Activated CD4-positive, alpha-beta memory T cell treated with anti-CD3 and anti-CD28 coated beads, Interleukin-2, amount 10 ng/mL, durations not matched to agents 7 days and 5 days (primary cell): ENCODE data around the gene PTH1R. TPM values are rescaled to one million over a fixed set of nuclear protein-coding genes. Genes with fewer than 3 reads are reported as not detected.

Source experiments
- CTCF ChIA-PET: fragments of 350-600 bp; sonication (Branson Sonifier 250); formaldehyde crosslinking; loops from one replicate; lab custom pipeline; 2021; ENCODE audit warnings: antibody characterized with exemption, inconsistent platforms; lab: Charles Lee
- POLR2A ChIA-PET: fragments of 350-600 bp; sonication (Branson Sonifier 250); formaldehyde crosslinking; loops from one replicate; lab custom pipeline; 2021; ENCODE audit warnings: antibody characterized with exemption; lab: Charles Lee
- DNase-seq: peaks from one replicate; pipeline ENCODE4 v3.0.0-alpha.2; 2020
- H3K27ac Mint-ChIP-seq: one replicate; pipeline ENCODE4 v1.8.0; 2021; ENCODE audit warnings: mild to moderate bottlenecking, mixed read lengths
- H3K27me3 Mint-ChIP-seq: one replicate; pipeline ENCODE4 v1.8.0; 2021; ENCODE audit warnings: mixed read lengths
- H3K36me3 Mint-ChIP-seq: one replicate; pipeline ENCODE4 v1.8.0; 2021; ENCODE audit warnings: low read depth, mixed read lengths
- H3K4me1 Mint-ChIP-seq: one replicate; pipeline ENCODE4 v1.8.0; 2021; ENCODE audit warnings: mixed read lengths
- H3K4me3 Mint-ChIP-seq: one replicate; pipeline ENCODE4 v1.8.0; 2021; ENCODE audit warnings: mild to moderate bottlenecking, mixed read lengths
- H3K9me3 Mint-ChIP-seq: one replicate; pipeline ENCODE4 v1.8.0; 2021; ENCODE audit warnings: mixed read lengths
- total RNA-seq, 2 experiments: library from RNA; stranded (reverse); gene quantifications; one replicate each; pipeline ENCODE4 v1.2.3, GENCODE V29; 2021

The PTH1R gene
- total RNA-seq, 2 experiments from 2014 or later: not detected

DNA sequence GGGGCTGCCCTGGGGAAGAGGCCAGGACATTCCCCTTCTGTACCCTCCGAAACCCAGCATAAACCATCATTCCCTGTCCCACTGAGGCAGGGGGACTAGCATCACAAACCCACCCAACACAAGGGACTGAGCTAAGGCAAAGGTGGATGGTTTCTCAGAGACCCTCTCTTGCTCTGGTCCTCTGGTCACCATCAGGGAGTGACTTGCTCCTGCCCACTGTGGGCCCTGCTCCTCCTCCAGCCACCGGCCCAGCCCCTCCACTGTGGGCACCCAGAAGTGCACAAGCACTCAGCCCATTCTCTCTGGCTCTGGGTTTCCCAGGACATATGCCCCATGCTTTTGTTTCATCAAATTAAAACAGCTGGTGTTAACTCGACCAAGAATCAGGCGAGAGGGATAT, 44.9 kb downstream of the PTH1R start:
- no peaks in the 10 kb centered on the region for H3K9me3 Mint-ChIP-seq
- CTCF ChIA-PET: interaction anchor here (1.0 to 2.3 kb wide), 5 partner anchors 10 to 75 kb away, joined by 4 to 18 read pairs (median 7); no protein-coding TSS in a partner anchor
- peaks cover 77% of the 10 kb centered on the region for H3K36me3 Mint-ChIP-seq
- H3K4me3 Mint-ChIP-seq: no peak overlapping the region
- H3K4me1 Mint-ChIP-seq: peaks cover 30% of the 10 kb centered on the region
- POLR2A ChIA-PET: interaction anchor here (1.2 to 2.2 kb wide), 2 partner anchors 65 to 72 kb away, joined by 3 to 7 read pairs; no protein-coding TSS in a partner anchor
- H3K27ac Mint-ChIP-seq: no peak overlapping the region
- no peaks in the 10 kb centered on the region for H3K27me3 Mint-ChIP-seq
- DNase-seq: no peak

DNA sequence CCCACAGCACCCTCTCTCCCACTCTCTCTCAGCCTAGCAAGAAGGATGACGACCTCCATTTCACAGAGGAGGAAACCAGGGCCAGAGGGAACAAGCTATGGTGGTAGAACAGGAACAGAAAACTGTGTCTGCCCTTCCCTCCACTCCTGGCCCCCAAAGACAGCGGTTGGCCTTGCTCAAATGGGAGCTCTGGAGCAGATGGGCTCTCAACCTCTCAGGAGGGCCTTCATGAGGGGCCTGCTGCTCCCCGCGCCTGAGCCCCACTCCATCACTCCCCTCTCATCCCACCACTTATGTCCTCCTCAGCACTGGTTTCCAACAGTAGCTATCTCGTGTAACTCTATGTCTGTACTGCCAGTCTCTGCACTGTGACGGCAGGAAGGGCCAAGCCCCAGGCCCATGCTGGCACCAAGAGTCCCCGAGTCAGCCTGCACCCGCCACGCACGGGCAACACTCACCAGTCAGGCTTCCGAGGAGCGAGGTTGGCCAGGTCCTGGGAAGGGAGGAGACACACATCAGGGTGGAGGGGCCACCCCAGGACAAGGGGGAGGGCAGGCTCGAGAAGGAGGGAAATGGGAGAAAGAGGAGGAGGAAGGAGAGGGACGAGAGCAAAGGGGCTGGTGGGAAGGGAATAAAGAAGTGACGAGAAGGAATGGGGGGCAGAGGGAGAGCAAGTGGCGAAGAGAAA, 45.5 kb downstream of the PTH1R start:
- CTCF ChIA-PET: interaction anchor here (0.8 to 2.3 kb wide), 11 partner anchors 10 to 107 kb away, joined by 3 to 18 read pairs (median 5); no protein-coding TSS in a partner anchor

DNA sequence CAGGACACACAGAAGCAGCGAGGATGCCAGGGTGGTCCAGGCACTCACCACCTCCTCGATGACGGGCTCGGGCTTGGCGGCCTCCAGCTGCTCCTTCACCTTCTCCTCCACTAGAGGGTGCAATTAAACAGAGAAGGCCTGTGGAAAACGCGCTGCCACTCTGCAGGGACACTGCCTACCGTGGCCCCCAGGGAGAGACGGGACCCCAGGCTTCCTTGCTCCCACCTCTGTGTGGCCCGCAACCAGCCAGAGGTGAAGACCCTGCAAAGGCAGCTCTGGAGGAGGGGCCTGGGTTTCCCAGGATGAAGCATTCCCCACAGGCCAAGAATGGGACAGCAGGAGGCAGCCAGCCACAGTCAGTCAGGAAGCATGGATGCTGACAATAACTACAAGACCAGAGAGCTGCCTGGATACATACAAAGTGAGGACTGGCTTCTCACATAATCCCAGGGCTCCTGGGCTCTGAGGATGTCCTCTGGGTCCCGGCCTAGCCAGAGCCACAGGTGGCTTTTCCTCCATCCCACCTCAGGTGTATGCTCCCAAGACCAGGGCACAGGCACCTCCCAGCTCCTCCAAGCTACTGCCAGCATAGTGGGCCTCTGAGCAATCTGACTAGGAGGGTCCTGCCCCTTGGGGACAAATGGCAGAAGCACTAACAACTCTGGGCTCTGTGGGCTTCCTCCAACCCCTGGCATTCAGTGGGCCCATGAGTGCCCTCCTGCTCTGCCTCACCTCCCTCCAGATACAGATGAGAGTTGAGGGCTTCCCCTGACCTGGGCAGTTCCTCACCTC, 46.2 kb downstream of the PTH1R start:
- Mint-ChIP-seq H3K27me3 (no peaks in the 10 kb centered on the region), H3K9me3 (peaks cover 6% of the 10 kb centered on the region), H3K27ac (peak overlapping the region; percentile 49), H3K36me3 (peaks cover 72% of the 10 kb centered on the region), H3K4me1 (peaks cover 44% of the 10 kb centered on the region), H3K4me3 (no peak overlapping the region)
- CTCF ChIA-PET: interaction anchor here (0.8 to 2.3 kb wide), 12 partner anchors 9 to 107 kb away, joined by 3 to 18 read pairs (median 4); no protein-coding TSS in a partner anchor
- DNase-seq: peak; percentile 49
- POLR2A ChIA-PET: interaction anchor here (0.9 to 2.2 kb wide), 5 partner anchors 23 to 83 kb away, joined by 3 to 7 read pairs (median 4); no protein-coding TSS in a partner anchor

More for the DNA sequence above, 45.5 kb downstream of the PTH1R start:
- no peaks in the 10 kb centered on the region for H3K27me3 Mint-ChIP-seq
- no peaks in the 10 kb centered on the region for H3K9me3 Mint-ChIP-seq
- no peak overlapping the region for H3K4me3 Mint-ChIP-seq
- no peak overlapping the region for H3K27ac Mint-ChIP-seq
- POLR2A ChIA-PET: interaction anchor here (0.9 to 2.2 kb wide), 5 partner anchors 24 to 83 kb away, joined by 3 to 7 read pairs (median 4); no protein-coding TSS in a partner anchor
- peaks cover 36% of the 10 kb centered on the region for H3K4me1 Mint-ChIP-seq
- H3K36me3 Mint-ChIP-seq: peaks cover 71% of the 10 kb centered on the region
- no peak for DNase-seq

DNA sequence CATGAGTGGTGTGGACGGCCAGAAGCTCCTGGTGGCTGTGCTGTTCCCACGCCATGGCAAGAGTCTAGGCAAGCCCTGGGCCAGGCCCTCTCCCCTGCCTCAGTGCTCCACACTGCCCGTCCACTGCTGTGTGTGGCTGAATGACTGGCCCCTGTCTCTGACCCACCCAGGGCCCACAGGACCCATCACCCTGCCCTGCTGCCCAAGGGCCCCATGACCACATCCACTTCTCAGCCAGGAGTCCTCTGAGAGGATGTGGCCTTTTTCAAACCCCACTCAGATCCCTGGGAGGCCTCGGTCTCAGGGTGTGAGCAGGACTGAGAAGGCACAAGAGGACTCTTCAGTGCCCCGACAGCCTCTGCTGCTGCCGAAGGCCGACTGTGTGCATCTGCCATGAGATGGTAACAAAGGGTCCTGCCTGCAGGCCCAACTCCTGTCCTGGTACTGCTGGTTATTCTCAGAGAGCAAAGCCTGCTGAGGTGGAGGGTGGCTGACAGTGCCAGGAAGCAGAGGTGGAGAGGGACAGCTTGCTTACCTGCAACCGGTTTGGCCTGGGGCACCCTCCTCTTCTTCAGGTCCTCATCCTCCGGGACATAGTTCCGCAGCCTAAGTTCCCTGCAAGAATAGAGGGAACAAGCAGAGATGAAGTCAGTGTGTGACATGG, 47.5 kb downstream of the PTH1R start:
- Mint-ChIP-seq H3K27ac (peak overlapping the region; percentile 88), H3K36me3 (peaks cover 74% of the 10 kb centered on the region), H3K4me3 (no peak overlapping the region), H3K9me3 (peaks cover 8% of the 10 kb centered on the region), H3K27me3 (no peaks in the 10 kb centered on the region), H3K4me1 (peaks cover 55% of the 10 kb centered on the region)
- POLR2A ChIA-PET: interaction anchor here (1.3 to 12.0 kb wide), 3 partner anchors 24 to 56 kb away, joined by 3 to 94 read pairs (median 3); partner anchors contain the start of gene NBEAL2
- CTCF ChIA-PET: interaction anchor here (1.6 to 2.3 kb wide), 2 partner anchors 73 kb away, joined by 7 to 18 read pairs; no protein-coding TSS in a partner anchor
- no peak for DNase-seq

DNA sequence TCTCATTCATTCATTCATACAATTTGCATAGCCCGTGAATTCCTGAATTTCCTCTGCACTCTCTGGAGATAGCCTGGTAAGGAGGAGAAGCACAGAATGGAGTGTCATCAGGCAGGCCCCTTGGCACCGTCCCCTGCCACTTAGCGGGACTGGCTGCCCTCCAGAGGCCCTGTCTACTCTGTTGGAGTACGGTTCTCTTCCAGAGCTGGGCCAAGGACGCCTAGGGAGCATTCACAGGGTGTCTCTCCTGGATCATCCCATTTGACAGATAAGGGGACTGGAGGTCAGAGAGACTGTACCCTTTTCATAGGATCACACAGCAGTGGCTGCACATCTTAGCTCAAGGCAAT, 48.0 kb downstream of the PTH1R start:
- peaks cover 8% of the 10 kb centered on the region for H3K9me3 Mint-ChIP-seq
- peak overlapping the region; percentile 88 for H3K27ac Mint-ChIP-seq
- no peak overlapping the region for H3K4me3 Mint-ChIP-seq
- peaks cover 60% of the 10 kb centered on the region for H3K4me1 Mint-ChIP-seq
- ChIA-PET POLR2A (interaction anchor here (1.3 to 12.0 kb wide), 5 partner anchors 23 to 62 kb away, joined by 3 to 94 read pairs (median 3); partner anchors contain the start of gene NBEAL2), CTCF (interaction anchor here (1.6 kb wide), 1 partner anchor 72 kb away, joined by 7 read pairs; no protein-coding TSS in a partner anchor)
- no peaks in the 10 kb centered on the region for H3K27me3 Mint-ChIP-seq
- H3K36me3 Mint-ChIP-seq: peaks cover 74% of the 10 kb centered on the region
- no peak for DNase-seq

DNA sequence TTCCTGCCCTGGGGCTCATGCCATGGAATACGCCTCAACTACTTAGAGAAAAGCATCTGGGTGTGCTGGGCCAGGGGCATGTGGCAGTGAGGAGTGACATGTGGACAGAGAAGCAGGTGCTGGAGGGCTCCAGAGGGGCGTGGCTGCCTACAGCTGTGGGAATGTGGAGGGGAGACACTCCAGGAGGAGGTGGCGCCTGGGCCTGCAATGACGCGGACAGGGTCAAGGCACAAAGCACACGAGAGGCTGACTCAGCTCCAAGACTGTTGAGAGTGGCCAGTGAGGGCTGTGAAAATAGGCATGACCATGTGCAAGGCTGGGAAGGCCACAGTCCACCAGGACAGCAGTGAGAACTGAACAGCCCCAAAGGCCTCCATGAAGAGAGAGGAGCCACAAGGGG, 48.5 kb downstream of the PTH1R start:
- peaks cover 75% of the 10 kb centered on the region for H3K36me3 Mint-ChIP-seq

DNA sequence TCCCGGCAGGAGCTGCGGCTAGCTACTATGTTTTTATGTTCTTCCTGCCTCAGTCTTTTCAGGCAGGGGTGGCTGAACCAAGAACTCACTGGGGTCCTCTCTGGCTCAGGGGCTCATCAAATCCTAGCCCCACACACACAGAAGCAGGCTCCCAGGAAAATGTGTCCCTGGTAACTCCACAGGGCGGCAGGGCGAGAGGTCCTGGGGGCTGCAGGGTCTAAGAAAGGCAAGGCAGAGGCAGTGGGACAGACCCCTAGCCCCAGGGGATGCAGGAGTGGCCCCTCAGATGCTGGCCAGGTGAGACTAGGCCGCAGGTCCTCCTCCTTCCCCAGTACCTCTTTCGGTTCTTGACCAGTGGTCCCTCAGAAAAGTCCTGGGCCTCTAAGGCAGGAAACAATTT, 48.9 kb downstream of the PTH1R start:
- H3K4me1 Mint-ChIP-seq: peaks cover 69% of the 10 kb centered on the region
- ChIA-PET POLR2A (interaction anchor here (1.6 to 12.0 kb wide), 3 partner anchors 22 to 61 kb away, joined by 3 to 94 read pairs (median 5); no protein-coding TSS in a partner anchor), CTCF (interaction anchor here (1.6 kb wide), 1 partner anchor 71 kb away, joined by 7 read pairs; no protein-coding TSS in a partner anchor)
- peak overlapping the region; percentile 88 for H3K27ac Mint-ChIP-seq
- peaks cover 76% of the 10 kb centered on the region for H3K36me3 Mint-ChIP-seq
- no peaks in the 10 kb centered on the region for H3K27me3 Mint-ChIP-seq
- peaks cover 8% of the 10 kb centered on the region for H3K9me3 Mint-ChIP-seq
- no peak overlapping the region for H3K4me3 Mint-ChIP-seq
- DNase-seq: no peak

More for the DNA sequence above, 48.5 kb downstream of the PTH1R start:
- ChIA-PET CTCF (interaction anchor here (1.6 kb wide), 1 partner anchor 72 kb away, joined by 7 read pairs; no protein-coding TSS in a partner anchor), POLR2A (interaction anchor here (1.3 to 12.0 kb wide), 4 partner anchors 23 to 61 kb away, joined by 3 to 94 read pairs (median 4); no protein-coding TSS in a partner anchor)
- H3K9me3 Mint-ChIP-seq: peaks cover 8% of the 10 kb centered on the region
- H3K4me3 Mint-ChIP-seq: no peak overlapping the region
- no peaks in the 10 kb centered on the region for H3K27me3 Mint-ChIP-seq
- H3K27ac Mint-ChIP-seq: peak overlapping the region; percentile 88
- H3K4me1 Mint-ChIP-seq: peaks cover 65% of the 10 kb centered on the region
- no peak for DNase-seq

DNA sequence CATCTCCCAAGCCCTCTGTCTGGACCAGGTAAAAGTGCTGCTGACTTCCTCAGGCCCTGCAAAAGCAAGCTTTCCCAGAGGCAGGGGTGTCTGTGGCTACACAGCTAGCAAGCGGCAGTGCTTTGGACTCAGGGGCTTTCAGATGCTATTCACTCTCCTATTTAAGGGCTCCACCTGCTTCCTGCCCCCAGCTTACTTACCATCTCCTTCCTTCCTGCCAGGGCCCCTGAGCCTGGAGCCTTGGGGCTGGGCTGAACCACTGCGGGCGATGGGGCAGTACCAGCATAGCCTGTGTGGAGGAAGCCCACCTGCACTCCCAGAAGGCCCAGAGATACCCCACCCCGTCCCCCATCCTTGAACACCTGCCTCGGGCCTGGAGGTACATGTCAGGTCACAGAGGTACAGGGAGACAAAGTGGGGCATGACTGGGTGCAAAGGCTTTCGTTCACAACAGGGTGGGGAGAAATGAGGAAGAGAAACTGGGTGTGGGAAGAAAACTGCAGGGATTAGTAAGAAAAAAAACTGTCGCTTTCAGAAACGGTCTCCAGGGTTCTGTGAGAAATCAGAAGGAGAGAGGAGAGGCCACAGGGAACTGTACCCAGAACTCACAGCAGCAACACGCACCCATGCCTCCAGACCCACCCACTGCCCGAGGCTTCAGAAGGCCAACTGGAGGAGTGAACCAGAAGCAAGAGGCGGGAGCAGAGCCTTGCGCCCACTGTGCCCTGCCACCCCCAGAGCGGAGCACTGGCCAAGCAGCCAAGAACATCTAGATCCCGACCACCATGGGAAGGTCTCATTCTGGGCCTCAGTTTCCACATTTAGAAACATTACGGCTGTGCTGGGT, 49.6 kb downstream of the PTH1R start:
- CTCF ChIA-PET: interaction anchor here (0.8 to 1.6 kb wide), 2 partner anchors 71 to 396 kb away, joined by 3 to 7 read pairs; no protein-coding TSS in a partner anchor
- Mint-ChIP-seq H3K36me3 (peaks cover 75% of the 10 kb centered on the region), H3K4me3 (peak overlapping the region; percentile 50), H3K27me3 (no peaks in the 10 kb centered on the region), H3K27ac (peak overlapping the region; percentile 88), H3K9me3 (peaks cover 8% of the 10 kb centered on the region), H3K4me1 (peaks cover 75% of the 10 kb centered on the region)
- POLR2A ChIA-PET: interaction anchor here (1.0 to 12.0 kb wide), 6 partner anchors 13 to 60 kb away, joined by 3 to 94 read pairs (median 5); no protein-coding TSS in a partner anchor
- DNase-seq: peak; percentile 43

DNA sequence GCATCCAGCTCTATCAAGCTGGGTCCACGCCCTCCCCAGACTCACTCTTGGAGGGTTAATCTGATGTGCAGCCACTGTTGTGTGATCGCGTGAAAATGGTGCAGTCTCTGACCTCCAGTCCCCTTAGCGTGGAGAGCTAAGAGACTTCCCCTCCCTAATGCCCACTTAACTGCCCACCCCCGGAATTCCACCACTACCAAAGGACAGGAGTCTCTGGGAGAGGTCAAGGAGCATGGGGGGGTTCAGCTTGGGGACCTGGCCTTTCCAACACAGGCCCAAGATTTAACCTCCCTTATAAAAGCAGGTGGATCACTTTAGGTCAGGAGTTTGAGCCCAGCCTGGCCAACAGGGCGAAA, 50.2 kb downstream of the PTH1R start:
- Mint-ChIP-seq H3K4me3 (no peak overlapping the region), H3K36me3 (peaks cover 69% of the 10 kb centered on the region), H3K27me3 (no peaks in the 10 kb centered on the region), H3K4me1 (peaks cover 81% of the 10 kb centered on the region), H3K27ac (peak overlapping the region; percentile 88), H3K9me3 (peaks cover 8% of the 10 kb centered on the region)
- CTCF ChIA-PET: interaction anchor here (0.6 to 1.5 kb wide), 3 partner anchors 20 to 396 kb away, joined by 3 to 11 read pairs (median 3); no protein-coding TSS in a partner anchor
- no peak for DNase-seq
- POLR2A ChIA-PET: interaction anchor here (1.0 to 12.0 kb wide), 5 partner anchors 14 to 60 kb away, joined by 3 to 94 read pairs (median 5); no protein-coding TSS in a partner anchor

DNA sequence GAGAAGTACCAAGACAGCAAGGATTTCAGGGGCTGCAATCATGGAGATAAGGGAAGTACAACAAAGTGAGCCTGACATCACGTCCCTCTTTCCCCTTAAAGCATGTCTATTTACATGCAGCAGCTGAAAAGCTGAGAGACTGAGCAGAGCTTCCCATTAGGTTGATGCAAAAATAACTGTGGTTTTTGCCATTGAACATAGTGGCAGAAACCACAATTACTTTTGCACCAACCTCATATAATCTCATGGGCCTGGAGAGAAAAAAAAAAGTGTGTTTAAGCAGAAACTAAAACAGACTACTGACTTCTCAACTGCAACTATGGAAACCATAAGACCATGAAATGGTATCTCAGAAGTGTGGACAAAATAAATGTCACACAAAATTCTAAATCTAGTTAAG, 50.8 kb downstream of the PTH1R start:
- Mint-ChIP-seq H3K4me1 (peaks cover 85% of the 10 kb centered on the region), H3K27me3 (no peaks in the 10 kb centered on the region), H3K4me3 (no peak overlapping the region), H3K9me3 (peaks cover 8% of the 10 kb centered on the region), H3K27ac (peak overlapping the region; percentile 88), H3K36me3 (peaks cover 64% of the 10 kb centered on the region)
- POLR2A ChIA-PET: interaction anchor here (1.0 to 12.0 kb wide), 5 partner anchors 15 to 59 kb away, joined by 3 to 94 read pairs (median 5); no protein-coding TSS in a partner anchor
- CTCF ChIA-PET: interaction anchor here (0.6 to 1.5 kb wide), 2 partner anchors 19 to 26 kb away, joined by 3 to 11 read pairs; no protein-coding TSS in a partner anchor
- DNase-seq: no peak

DNA sequence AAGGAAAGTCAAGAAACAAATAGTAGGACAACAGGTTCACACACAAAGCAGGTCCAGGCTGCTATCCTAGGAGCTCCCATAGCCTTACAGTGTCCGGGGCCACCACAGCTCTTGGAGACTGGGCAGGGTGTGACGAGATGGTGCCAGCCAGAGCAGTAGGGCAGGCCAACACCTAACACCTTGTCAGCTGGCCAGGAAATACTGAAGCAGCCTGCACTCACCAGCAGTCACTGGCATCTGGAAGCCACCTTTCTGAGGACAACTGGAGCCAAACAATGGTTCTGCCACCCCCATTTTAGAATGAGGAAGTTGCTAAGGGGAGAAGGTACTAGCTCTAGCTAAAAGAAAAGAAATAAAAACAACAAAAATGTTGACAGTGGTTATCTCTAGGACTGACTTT, 51.8 kb downstream of the PTH1R start:
- POLR2A ChIA-PET: interaction anchor here (0.7 to 12.0 kb wide), 5 partner anchors 20 to 156 kb away, joined by 3 to 94 read pairs (median 5); partner anchors contain the start of gene NBEAL2
- Mint-ChIP-seq H3K4me1 (peaks cover 86% of the 10 kb centered on the region), H3K27ac (peak overlapping the region; percentile 67), H3K9me3 (peaks cover 8% of the 10 kb centered on the region), H3K27me3 (no peaks in the 10 kb centered on the region), H3K4me3 (no peak overlapping the region), H3K36me3 (peaks cover 59% of the 10 kb centered on the region)
- DNase-seq: no peak
- CTCF ChIA-PET: interaction anchor here (1.1 to 1.8 kb wide), 4 partner anchors 18 to 69 kb away, joined by 3 to 11 read pairs (median 5); partner anchors contain the start of gene NBEAL2
